Ramos (cell line): ENCODE data around the gene DGKB.

Experiments used
- in situ Hi-C: fragments of 300-500 bp; cut with MboI; formaldehyde crosslinking; loops from one replicate; pipeline ENCODE4 v1.14.3; 2022; ENCODE audit warnings: low sequenced_read_pairs; ENCODE audit not compliant: unreplicated experiment

DGKB gene

DNA sequence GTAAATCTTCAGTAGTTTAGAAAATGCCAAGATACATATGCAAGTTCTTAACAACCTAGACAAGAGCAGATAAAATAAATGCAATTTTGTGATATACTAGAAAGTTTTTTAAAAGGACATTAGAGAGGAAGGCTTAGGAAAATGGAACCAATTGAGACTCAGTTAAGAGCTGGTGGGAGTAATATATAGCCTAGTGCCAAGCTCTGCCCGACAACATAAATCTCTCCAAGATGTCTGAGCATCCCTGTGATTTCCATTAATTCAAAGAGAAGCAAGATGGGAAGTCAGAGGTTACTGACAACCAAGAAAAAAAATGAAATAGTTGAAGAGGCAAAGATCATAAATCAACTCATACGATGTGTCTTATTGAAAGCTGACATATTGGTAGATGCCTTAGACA, 74.5 kb downstream of the DGKB start:
- in situ Hi-C loops = no loop called here

DNA sequence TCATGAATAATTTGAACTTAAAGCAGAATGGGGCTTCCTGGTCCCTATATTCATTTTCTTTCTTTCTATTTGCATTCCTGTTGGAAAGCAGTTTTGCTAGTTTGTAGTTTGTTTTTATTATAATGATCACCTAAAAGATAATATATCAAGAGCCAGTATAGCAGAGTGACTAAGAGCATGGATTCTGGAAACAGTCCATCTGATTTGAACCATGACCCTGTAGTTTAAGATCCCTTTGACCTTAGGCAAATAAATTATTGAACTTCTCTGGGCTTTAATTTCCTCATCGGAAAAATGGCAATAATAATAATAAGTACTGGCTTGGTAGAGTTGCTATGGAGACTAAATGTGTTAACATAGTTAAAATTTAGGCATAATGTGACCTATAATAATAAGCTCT, 76.1 kb downstream of the DGKB start:
- in situ Hi-C loops = no loop called here

DNA sequence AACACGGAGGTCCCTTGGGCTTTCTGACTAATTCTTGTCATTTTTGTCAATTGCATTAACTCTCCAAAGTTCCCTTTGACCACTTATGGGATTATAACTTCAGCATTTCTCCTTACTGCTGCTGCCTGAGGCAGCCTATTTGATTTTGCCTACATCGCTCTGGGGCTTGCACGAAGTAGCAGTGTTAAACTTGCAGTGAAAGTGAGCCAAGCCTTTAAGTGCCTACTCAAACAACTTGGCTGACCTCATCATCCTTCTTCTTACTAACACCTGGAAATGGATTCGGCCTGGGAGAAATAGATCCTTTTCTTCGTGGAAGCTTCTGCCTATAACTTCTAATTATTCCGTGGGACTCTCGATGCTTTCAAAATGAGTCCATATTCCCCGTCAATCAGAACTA, 76.6 kb downstream of the DGKB start:
- in situ Hi-C loops = no loop called here

- in situ Hi-C loops = no loop called here
Measured at GRCh38 chr7:14822481-14822854, 80.1 kb downstream of the DGKB start.

GRCh38 chr7:14821757-14822480, 80.6 kb downstream of the DGKB start:
- in situ Hi-C loops = no loop called here

GRCh38 chr7:14818871-14819270, 83.7 kb downstream of the DGKB start:
- in situ Hi-C loops = no loop called here

- in situ Hi-C loops = no loop called here
Measured at GRCh38 chr7:14817829-14818614, 84.5 kb downstream of the DGKB start.

- in situ Hi-C loops = no loop called here
Measured at GRCh38 chr7:14807507-14807906, 95.0 kb downstream of the DGKB start.

- in situ Hi-C loops = no loop called here
Measured at GRCh38 chr7:14806891-14807290, 95.7 kb downstream of the DGKB start.

GRCh38 chr7:14805105-14805719, 97.3 kb downstream of the DGKB start:
- in situ Hi-C loops = no loop called here

DNA sequence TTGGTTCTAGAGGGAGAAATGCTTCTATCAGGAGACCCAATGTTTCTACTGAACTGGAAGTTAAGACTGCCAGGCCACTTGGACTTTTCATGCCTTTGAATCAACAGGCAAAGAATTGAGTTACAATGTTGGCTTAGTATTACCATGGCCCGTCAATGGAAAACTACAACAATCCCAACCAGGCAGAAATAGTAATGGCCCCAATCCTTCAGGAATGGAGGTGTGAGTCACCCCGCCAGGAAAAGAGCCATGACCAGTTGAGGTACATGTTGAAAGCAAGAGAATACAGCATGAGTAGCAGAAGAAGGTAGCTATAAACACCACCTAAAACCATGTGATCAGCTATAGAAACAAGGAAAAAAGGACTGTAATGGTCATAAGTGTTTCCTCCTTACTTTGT, 101.9 kb downstream of the DGKB start:
- in situ Hi-C loops = no loop called here

- in situ Hi-C loops = no loop called here
Measured at GRCh38 chr7:14793151-14793550, 109.4 kb downstream of the DGKB start.

DNA sequence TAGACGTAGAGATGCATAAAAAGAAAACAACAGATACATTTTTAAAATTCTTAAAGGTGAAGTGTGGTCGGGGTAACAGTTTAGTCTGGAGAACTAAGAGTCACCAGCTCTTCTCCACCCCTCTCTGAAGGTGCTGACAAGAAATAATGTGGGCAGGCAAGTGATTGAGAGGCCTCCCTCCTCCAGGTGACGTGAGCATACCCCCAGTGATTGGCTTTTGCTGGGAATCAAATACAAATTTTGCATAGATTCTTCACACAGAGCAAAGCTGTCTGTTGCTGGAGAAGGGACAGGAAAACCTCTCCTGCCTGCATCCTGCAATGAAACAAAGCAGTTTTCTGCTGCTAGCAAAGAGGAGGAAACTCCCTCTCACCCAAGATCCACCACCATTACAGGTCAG, 115.0 kb downstream of the DGKB start:
- in situ Hi-C loops = no loop called here

DNA sequence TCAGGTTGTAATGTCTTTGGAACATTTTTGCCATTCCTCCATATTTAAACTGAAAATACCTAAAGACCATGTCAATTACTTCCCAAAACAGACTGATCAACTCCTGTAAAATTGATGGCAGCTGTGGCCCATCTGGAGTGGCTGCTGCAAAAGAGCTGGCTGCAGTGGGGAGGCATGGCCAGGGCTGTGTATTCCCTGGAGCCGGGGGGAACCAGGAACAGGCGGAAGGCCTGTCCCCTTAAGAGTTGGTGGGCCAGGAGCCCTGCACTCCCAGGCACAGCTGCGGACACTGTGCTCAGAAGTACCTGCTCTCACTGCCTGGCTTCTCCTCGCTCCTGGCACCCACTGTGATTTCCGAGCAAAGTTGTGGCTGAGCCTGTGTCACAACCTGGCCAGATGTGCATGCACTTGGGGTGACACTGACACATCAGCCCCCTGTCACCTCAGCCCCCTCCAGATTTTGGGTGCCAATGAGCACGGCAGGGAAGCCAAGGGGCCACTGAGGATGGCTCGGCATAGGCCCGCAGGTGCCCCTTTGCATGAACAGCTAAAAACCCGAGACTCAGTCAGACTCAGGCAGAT, 116.1 kb downstream of the DGKB start:
- in situ Hi-C loops = no loop called here

DNA sequence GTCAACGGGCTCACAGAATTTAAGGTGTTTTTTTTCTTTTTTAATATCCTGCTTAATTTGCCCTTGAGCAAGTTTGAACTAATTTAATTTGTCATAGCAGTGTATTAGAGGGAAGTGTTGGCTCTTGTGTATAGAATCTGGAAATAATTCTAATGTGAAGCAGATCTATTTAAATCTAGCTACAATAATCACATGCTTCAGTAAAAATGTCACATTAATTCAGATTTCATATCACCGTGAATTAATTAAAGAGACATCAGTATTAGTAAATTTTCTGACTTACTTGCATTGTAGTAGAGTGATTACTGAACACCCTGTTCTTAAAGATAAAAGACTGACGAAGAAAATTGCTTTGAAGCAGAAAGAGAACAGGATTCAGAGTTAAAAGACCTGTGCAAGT, 124.7 kb downstream of the DGKB start:
- in situ Hi-C loops = no loop called here

DNA sequence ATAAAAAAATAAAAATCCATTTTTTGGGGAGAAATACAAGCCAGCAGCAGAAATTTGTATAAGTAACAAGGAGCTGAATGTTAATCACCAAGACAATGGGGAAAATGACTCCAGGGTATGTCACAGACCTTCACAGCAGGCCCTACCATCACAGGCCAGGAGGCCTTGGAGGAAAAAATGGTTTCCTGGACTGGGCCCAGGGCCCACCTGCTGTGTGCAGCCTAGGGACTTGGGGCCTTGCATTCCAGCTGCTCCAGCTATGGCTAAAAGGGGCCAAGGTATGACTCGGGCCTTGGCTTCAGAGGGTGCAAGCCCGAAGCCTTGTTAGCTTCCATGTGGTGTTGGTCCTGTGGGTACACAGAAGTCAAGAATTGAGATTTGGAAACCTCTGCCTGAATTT, 126.3 kb downstream of the DGKB start:
- in situ Hi-C loops = no loop called here

GRCh38 chr7:14773729-14774271, 128.8 kb downstream of the DGKB start:
- in situ Hi-C loops = no loop called here

DNA sequence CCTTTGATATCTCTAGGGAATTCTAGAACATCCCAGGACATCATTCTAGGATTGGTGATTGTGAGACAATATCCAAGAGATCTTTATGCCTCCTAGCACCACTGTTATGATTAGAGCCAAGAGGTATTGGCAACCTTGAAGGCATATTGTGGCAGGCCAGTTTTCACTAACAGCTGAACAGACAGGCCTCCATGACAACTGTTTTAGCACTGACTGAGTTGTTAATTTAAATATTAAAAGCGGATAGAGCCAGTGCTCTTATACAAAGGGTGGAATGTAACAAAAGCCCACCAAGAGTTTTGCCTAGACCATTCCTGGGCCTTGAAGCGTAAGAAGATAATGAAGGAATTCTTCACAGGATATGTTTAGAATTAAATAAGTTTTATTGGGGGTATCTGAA, 131.9 kb downstream of the DGKB start:
- in situ Hi-C loops = no loop called here

DNA sequence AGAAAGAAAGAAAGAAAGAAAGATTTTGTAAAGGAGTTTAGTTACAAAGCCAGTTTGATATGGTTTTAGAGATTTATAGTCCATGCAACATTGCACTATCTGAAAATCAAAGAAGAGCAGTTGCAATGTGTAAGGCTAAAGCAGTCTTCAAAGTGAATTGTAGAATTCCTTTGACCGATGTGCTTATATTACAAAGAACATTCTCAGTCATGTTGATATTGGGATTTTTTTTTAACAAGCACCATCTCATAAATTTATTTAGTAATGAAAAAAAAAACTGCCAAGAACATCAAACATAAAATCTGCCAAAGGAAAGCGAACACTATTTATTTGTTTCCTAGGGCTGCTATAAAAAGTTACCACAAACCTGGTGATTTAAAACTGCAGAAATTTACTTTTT, 133.3 kb downstream of the DGKB start:
- in situ Hi-C loops = no loop called here

- in situ Hi-C loops = no loop called here
Measured at GRCh38 chr7:14767716-14768425, 134.7 kb downstream of the DGKB start.
